NCI-H2196 (cell line): ENCODE data around the gene USP1.

Experiments
- DNase-seq: peaks from one replicate; lab custom pipeline; 2025; ENCODE audit not compliant: unreplicated experiment; lab: John Stamatoyannopoulos, UW

The USP1 gene

GRCh38 chr1:62487956-62488355 lies 51.1 kb downstream of the USP1 start:
- no peak for DNase-seq

GRCh38 chr1:62492521-62492920 lies 55.7 kb downstream of the USP1 start:
- no peak for DNase-seq

- no peak for DNase-seq
These were observed 56.8 kb downstream of the USP1 start for GRCh38 chr1:62493656-62494055.

- no peak for DNase-seq
These were observed 57.3 kb downstream of the USP1 start for GRCh38 chr1:62494137-62494536.

GRCh38 chr1:62500210-62500609 lies 63.4 kb downstream of the USP1 start:
- DNase-seq = no peak
